Stimulated activated CD8-positive, alpha-beta memory T cell treated with anti-CD3 and anti-CD28 coated beads, Interleukin-4, amount 100 ng/mL, for 4 hours (primary cell): ENCODE measurements around the gene PRIM2.
A peak's percentile ranks its signal among the peaks of the same experiment; 100 is the strongest.
"Not testable (repeated sequence)": the region's sequence is repeated elsewhere in the genome, so short reads cannot be mapped to it uniquely, and the experiment has no call there.

Experiments
- DNase-seq, 2 donors: peaks; one replicate each; pipeline ENCODE4 v3.0.0-alpha.2; 2020; ENCODE audit warnings: low read depth in 2 of 2, low spot score in 1 of 2

The PRIM2 gene

GRCh38 chr6:57317060-57317943 lies at the start of gene PRIM2:
TSS of gene PRIM2 (plus strand) at chr6:57317630. CDS start at chr6:57318446, 816 bp downstream.
- peak; percentile 56 to 69 for DNase-seq

GRCh38 chr6:57268294-57268640 lies 49.2 kb upstream of the PRIM2 start:
- DNase-seq, result no peak

- not testable (repeated sequence) for DNase-seq
These were observed 43.2 kb upstream of the PRIM2 start for GRCh38 chr6:57274113-57274824.

- DNase-seq, result no peak
These were observed 42.0 kb upstream of the PRIM2 start for GRCh38 chr6:57275384-57275783.

GRCh38 chr6:57276946-57277345 lies 40.5 kb upstream of the PRIM2 start:
- DNase-seq, result no peak

- DNase-seq, result no peak
These were observed 38.9 kb upstream of the PRIM2 start for GRCh38 chr6:57278570-57278969.

- DNase-seq, result no peak
These were observed 38.4 kb upstream of the PRIM2 start for GRCh38 chr6:57279013-57279412.

- no peak for DNase-seq
These were observed 34.3 kb upstream of the PRIM2 start for GRCh38 chr6:57283106-57283505.

- no peak for DNase-seq
These were observed 33.4 kb upstream of the PRIM2 start for GRCh38 chr6:57283911-57284455.

GRCh38 chr6:57288136-57288535 lies 29.3 kb upstream of the PRIM2 start:
- DNase-seq, result not testable (repeated sequence)

GRCh38 chr6:57293472-57293871 lies 24.0 kb upstream of the PRIM2 start:
- DNase-seq, result not testable (repeated sequence)

GRCh38 chr6:57294862-57295445 lies 22.5 kb upstream of the PRIM2 start:
- no peak for DNase-seq

- no peak for DNase-seq
These were observed 19.9 kb upstream of the PRIM2 start for GRCh38 chr6:57297505-57297904.

- DNase-seq, result no peak
These were observed 18.7 kb upstream of the PRIM2 start for GRCh38 chr6:57298741-57299140.

GRCh38 chr6:57301757-57302156 lies 15.7 kb upstream of the PRIM2 start:
- DNase-seq, result no peak

- DNase-seq, result no peak
These were observed 15.0 kb upstream of the PRIM2 start for GRCh38 chr6:57302477-57302876.

GRCh38 chr6:57303931-57304681 lies 13.3 kb upstream of the PRIM2 start:
- no peak for DNase-seq

GRCh38 chr6:57305107-57305506 lies 12.3 kb upstream of the PRIM2 start:
- DNase-seq, result no peak

GRCh38 chr6:57305761-57306160 lies 11.7 kb upstream of the PRIM2 start:
- DNase-seq, result no peak

- DNase-seq, result no peak
These were observed 11.2 kb upstream of the PRIM2 start for GRCh38 chr6:57306273-57306672.

- DNase-seq, result no peak
These were observed 9.6 kb upstream of the PRIM2 start for GRCh38 chr6:57307850-57308249.
